Frontal cortex (tissue), 4 donors: Measurements from ENCODE around the gene RAB27B. TPM values are rescaled to one million over a fixed set of nuclear protein-coding genes. Genes with fewer than 3 reads are reported as not detected.

Source experiments
- DNase-seq, 2 donors: peaks; one replicate each; pipeline ENCODE4 v3.0.0; 2012; ENCODE audit warnings: low spot score in 2 of 2
- FAIRE-seq: peaks from 2 replicates; lab custom pipeline; 2012; peaks lifted over from hg19 to GRCh38; lab: Jason Lieb, UNC
- total RNA-seq: library from RNA; depleted of rRNA; stranded (reverse); fragments of >200 nt; gene quantifications from one replicate; pipeline ENCODE4 v1.2.3, GENCODE V29; 2014
- donor health status: control.
- donor health status: control.
- donor health status: control.

Gene RAB27B
- total RNA-seq, 1 donor from 2014 or later: 33.0 TPM

DNA sequence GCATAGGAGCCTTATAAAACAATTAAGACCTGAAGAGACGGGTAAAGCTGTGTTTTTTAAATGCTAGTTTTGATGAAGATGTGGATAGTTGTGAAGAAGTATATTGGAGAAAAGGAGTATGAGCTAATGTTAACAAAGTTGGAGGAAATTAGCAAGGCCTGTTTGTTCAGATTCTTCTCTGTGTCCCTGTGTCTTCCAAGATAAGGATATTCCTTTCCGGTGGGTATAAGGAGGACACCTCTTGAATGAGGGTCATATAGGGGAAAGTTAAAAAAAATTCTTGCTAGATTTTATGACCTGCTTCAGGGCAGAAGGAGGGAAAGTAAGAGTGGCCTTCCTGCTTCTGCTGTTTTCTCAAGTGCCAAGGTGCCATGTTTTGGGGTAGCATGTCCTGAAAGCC is 72.0 kb downstream of the RAB27B start:
- DNase-seq (no peak), FAIRE-seq (no peak)

GRCh38 chr18:54904581-54904980 is 76.3 kb downstream of the RAB27B start:
- FAIRE-seq (no peak), DNase-seq (no peak)

DNA sequence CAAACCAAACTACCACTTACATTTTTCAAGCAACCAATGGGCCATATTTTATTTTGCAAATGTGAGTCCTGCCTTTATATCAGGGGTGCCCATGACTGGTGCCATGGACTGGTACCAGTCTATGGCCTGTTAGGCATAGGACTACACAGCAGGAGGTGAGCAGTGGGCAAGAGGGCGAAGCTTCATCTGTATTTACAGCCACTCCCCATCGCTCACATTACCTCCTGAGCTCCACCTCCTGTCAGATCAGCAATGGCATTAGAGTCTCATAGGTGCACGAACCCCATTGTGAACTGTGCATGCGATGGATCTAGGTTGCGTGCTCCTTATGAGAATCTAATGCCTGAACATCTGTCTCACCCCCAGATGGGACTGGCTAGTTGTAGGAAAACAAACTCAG is 77.4 kb downstream of the RAB27B start:
- no peak for DNase-seq
- no peak for FAIRE-seq

- no peak for DNase-seq
- no peak for FAIRE-seq
These were observed 78.3 kb downstream of the RAB27B start for GRCh38 chr18:54906331-54907185.

- DNase-seq: no peak
- no peak for FAIRE-seq
These were observed 81.3 kb downstream of the RAB27B start for GRCh38 chr18:54909538-54909937.

DNA sequence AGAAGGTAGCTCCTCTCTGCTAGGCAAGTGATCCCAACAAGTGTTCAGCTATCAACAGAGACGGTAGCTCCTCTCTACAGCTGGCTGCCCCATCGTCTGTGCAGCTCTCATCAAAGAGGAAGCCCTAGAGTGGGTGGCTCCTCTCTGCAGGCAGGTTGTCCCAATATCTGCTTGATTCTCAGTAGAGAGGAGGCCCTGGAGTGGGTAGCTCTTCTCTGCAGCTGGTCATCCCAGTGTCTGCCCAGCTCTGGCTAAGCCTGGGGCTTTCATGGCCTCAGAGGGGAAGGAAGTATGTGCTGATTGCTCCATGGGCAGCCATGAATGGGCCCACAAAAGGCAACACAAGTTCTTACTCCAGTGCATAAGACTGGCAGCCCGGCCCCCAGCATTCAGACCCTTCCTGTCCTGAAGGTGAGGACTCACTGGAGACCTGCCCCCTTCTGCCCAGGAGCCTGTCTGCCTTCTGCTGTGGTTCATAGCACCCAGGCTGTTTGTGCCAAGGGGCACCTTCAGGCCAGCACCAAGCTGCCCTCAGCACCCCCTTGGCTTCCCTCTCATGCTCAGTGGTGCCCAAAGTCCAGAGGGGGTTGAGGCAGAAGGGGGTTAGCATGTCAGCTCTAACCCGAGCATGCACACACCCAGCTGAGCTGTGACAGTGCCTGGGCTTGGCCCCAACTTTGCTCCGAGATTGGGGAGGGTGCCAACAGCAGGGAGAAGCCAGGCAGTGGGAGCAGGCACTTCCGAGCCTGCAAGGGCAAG is 82.1 kb downstream of the RAB27B start:
- FAIRE-seq (no peak), DNase-seq (no peak)

DNA sequence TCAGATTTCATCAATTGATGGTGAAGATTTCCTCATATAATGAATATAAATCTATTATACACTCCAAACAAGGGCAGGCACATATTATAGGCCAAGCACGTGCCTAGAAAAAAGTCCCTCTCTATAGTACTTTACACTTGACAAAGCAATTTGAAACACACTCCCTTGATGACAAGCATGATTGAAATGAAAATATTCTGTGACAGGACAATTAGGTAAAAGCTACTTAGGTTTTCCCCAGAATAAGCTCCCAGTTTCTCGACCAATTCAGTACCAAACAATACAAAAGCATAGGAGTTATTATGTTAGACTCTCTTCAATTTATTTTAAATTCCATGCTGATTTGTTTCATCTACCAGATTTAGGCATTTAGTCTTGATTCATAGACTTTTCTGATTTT is 83.3 kb downstream of the RAB27B start:
- FAIRE-seq: no peak
- DNase-seq: no peak

DNA sequence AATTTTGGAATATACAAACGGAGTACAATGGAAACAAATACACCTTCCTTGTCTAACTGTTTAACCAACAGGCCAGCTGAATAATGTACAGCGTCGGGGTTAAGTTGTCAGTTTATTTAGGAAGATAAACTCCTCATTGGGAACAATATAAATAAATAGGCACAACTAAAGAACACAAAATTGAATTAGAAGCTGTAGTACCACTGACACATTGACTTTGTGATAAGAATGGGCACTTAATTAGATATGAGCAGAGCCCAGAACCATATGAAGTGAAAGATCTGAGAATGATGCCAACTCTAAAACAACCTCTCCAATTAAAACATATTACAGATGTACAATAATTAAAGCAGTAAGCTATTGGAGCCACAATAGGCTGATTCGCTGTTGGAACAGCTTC is 86.5 kb downstream of the RAB27B start:
- no peak for FAIRE-seq

DNA sequence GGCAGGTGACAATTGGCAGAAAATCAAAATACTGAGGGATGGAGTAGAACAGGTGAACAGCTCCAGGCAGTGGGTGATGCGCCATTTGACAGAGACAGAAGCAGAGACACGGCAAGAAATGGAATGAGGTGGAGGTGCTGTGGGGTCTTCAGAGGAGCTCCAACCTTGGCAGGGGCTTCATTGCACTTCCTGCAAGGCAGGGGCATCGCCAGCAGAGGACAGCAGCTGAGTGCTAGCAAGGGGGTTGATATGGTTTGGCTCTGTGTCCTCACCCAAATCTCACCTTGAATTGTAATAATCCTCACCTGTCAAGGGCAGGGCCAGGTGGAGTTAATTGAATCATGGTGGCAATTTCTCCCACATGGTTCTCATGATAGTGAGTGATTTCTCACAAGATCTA is 88.2 kb downstream of the RAB27B start:
- FAIRE-seq (no peak), DNase-seq (no peak)

More for the DNA sequence above, 86.5 kb downstream of the RAB27B start:
- DNase-seq: no peak

- no peak for DNase-seq
These were observed 89.8 kb downstream of the RAB27B start for GRCh38 chr18:54918060-54918459.

DNA sequence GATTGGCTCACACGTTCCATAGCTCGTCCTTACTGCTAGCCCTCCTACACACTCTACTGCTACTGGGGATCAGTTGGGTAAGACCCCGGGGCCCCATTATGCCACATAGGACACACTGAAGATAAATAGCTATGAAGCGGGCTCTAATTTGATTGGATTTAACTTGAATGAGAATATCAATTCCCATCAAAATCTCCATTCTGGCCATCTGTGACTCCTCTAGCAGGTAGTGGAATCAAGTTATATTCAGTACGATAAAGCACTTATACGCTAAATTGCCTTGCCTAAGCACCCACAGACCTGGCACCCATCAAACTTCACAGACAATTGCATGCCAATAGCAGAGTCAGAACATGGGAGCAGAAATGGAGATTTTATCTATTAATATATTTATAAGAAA is 91.1 kb downstream of the RAB27B start:
- FAIRE-seq: no peak
- DNase-seq: no peak

More at GRCh38 chr18:54918060-54918459, 89.8 kb downstream of the RAB27B start:
- FAIRE-seq: no peak

DNA sequence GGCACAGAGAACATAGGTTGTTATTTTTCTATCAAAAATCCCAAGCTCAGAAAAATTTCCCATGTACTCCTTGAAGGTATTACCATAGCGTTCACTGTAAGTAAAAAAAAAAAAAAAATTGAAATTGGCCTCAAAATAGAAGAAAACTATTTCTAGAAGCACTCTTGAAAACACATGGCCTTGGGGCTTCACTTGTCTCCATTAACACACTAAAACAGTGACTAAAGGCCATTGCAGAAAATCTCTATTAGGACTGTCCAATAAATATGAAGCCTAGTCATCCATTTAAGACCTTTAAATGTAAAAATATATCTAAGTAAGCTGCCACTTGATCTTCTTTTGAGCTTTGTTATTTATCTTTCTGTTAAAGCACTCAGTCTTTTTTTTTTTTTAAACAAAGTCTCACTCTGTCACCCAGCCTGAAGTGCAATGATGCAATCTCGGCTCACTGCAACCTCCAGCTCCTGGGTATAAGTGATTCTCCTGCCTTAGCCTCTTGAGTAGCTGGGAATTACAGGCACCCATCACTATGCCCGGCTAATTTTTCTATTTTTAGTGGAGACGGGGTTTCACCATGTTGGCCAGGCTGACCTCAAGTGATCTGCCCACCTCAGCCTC is 95.2 kb downstream of the RAB27B start:
- no peak for FAIRE-seq
- no peak for DNase-seq

- no peak for DNase-seq
- FAIRE-seq: no peak
These were observed 96.7 kb downstream of the RAB27B start for GRCh38 chr18:54924948-54925347.

DNA sequence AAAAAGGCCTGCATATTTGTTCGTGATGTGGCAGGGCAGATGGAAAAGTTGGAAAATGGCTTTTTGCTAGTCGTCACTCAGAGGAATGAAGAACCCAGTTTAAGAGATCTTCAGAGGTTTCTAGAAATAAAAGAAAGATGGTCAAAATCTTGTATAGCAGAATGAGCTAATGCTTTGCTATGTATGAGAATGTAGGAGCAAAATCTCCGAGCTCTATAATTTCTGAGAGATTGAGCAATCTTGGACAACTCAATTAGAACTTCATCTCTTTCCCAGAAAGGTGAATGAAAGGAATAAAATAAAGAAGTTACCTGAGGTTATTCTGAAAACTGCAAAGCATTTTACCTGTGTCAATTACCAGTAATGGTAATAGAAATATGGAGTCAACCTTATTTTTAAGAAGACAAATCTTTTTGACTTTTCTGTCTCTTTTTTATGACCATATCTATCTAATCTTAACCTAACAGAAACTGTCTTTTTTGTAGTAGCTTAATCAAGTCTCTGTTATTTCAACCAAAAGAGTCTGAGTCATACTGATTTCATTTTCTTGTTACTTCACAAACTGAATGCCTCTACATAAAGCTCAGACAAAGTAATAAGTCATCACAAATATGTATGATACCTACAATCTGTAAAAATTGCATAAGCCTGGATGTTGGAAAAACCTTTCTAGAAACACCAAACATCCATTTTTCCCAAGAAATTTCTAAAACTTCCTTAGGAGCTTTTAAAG is 98.5 kb downstream of the RAB27B start:
- FAIRE-seq (no peak), DNase-seq (no peak)

DNA sequence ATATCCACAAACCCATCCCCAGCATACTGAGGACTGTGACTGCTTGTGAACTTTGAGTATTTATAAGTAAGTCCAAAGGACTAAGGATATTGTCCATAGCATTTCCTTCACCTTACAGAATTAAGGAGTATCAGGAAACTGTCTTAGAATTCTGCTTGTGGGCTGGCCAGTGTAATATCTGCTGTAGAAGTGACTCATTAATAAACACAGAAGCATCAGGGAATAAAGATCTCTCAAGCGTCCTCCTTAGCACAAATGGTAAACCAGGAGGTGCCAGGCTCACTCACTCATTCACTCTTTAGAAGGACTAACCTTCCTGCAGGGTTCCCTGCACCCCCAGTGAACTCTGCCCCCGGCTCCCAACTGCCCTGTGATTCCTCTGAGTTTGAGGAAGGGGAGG is 100.0 kb downstream of the RAB27B start:
- FAIRE-seq (no peak), DNase-seq (no peak)

- no peak for DNase-seq
- FAIRE-seq: no peak
These were observed 102.9 kb downstream of the RAB27B start for GRCh38 chr18:54931152-54931551.

DNA sequence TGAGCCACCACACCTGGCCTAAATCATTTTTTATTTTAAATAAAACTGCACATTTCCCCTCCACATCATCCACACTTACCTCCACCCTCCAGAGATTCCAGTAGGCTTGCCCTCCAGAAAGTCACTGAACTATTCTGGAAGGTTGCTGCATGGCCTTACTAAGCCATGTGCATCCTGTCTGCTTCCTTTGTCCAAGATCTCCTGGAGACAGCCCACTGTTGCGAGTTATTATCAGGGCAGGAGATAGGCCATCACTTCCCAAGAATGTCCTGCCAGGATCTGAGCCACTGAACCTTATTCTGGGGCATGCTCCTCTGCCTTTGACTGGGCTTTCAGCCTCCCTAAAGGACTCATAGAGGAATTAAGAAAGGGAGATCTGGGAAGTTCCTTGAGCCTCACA is 104.2 kb downstream of the RAB27B start:
- FAIRE-seq: no peak
- no peak for DNase-seq

DNA sequence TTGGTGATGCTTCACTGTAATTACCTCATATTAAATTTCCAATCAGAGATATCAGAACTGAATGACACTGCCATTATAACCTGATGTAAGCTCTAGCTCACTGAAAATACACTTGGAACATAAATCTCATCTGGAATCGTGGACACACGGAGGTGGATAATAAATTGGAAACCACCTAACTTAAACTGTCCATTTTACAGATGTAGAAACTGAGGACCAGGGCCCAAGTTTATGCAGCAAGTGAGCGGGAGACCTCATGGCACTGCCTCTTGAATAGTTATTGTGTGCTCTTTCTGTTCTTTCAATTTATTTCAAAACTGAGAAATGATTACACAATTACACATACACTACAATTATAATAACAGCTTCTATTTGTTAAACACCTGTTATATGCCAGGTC is 110.2 kb downstream of the RAB27B start:
- DNase-seq (no peak), FAIRE-seq (no peak)

- DNase-seq: no peak
- no peak for FAIRE-seq
These were observed 111.2 kb downstream of the RAB27B start for GRCh38 chr18:54939361-54939917.

GRCh38 chr18:54942144-54942543 is 113.9 kb downstream of the RAB27B start:
- DNase-seq (no peak), FAIRE-seq (no peak)
